Osteoblast (primary cell): ENCODE data around the gene TBC1D19. TPM values are rescaled to one million over a fixed set of nuclear protein-coding genes. Genes with fewer than 3 reads are reported as not detected.

Experiments
- DNase-seq: peaks from one replicate; pipeline ENCODE4 v3.0.0; 2011; ENCODE audit warnings: low spot score, mixed read lengths; ENCODE audit not compliant: insufficient read length; ENCODE audit errors: missing footprints
- H2AFZ ChIP-seq: 2 replicates; pipeline ENCODE4 v1.6.0; 2011; ENCODE audit warnings: mild to moderate bottlenecking, low read length
- H3K27ac ChIP-seq: 2 replicates; pipeline ENCODE4 v1.5.1; 2011; ENCODE audit warnings: mild to moderate bottlenecking, low read depth, low read length, moderate library complexity
- H3K27me3 ChIP-seq: 2 replicates; pipeline ENCODE4 v1.6.0; 2012; ENCODE audit warnings: mild to moderate bottlenecking, control low read depth, inconsistent platforms, low read length, moderate library complexity; ENCODE audit not compliant: insufficient read depth
- H3K36me3 ChIP-seq: 2 replicates; pipeline ENCODE4 v1.5.1; 2011; ENCODE audit warnings: mild to moderate bottlenecking, low read length, control low read depth, moderate library complexity; ENCODE audit not compliant: insufficient read depth
- H3K4me1 ChIP-seq: 2 replicates; pipeline ENCODE4 v1.5.1; 2011; ENCODE audit warnings: mild to moderate bottlenecking, low read length, control low read depth, moderate library complexity; ENCODE audit not compliant: insufficient read depth
- H3K4me2 ChIP-seq: 2 replicates; pipeline ENCODE4 v1.6.0; 2011; ENCODE audit warnings: mild to moderate bottlenecking, low read length; ENCODE audit not compliant: insufficient read depth
- H3K4me3 ChIP-seq: fragments of 200-600 bp; sonication (generic); 3 replicates; pipeline ENCODE4 v1.5.1; 2012; ENCODE audit warnings: mild to moderate bottlenecking, low read length, inconsistent platforms; ENCODE audit not compliant: insufficient read depth
- H3K79me2 ChIP-seq: 2 replicates; pipeline ENCODE4 v1.6.0; 2012; ENCODE audit warnings: mild to moderate bottlenecking, low read length, control low read depth, inconsistent platforms; ENCODE audit not compliant: insufficient read depth
- H3K9me3 ChIP-seq: 2 replicates; pipeline ENCODE4 v1.5.1; 2011; ENCODE audit warnings: low read depth, low read length, control low read depth
- H4K20me1 ChIP-seq: 2 replicates; pipeline ENCODE4 v1.6.0; 2012; ENCODE audit warnings: mild to moderate bottlenecking, low read length, control low read depth; ENCODE audit not compliant: insufficient read depth
- total RNA-seq: library from RNA; depleted of rRNA; stranded (reverse); fragments of >200 nt; gene quantifications from 2 replicates; pipeline ENCODE4 v1.2.3, GENCODE V29; 2012
- TF ChIP-seq, protein P1 (sequence below): IDR thresholded peaks from 2 replicates; pipeline ENCODE4 v1.5.1; 2011; ENCODE audit warnings: mild to moderate bottlenecking, low read depth, low read length, moderate library complexity; ENCODE audit errors: extremely low read depth

TBC1D19 gene
- total RNA-seq, 1 donor: 56.1 TPM

DNA sequence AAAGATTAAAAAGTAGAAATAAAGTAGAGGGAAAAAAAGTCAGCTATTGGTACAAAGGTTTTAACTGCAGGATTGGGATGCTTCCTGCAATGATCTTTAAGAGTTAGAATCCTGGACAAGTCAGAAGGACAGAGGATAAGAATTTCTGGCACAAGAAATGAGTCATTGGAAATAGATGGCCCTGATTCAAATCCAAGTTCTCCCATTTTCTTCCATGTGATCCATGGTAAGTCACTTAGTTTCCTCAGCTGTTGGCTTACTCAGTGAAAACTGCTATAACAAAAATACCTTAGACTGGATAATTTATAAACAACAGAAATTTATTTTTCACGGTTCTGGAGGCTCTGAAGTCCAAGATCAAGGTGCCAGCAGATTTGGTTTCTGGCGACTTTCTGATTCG is 13.3 kb upstream of the TBC1D19 start:
- H3K4me3 ChIP-seq: no peak overlapping the region
- TF ChIP-seq, protein P1, sequence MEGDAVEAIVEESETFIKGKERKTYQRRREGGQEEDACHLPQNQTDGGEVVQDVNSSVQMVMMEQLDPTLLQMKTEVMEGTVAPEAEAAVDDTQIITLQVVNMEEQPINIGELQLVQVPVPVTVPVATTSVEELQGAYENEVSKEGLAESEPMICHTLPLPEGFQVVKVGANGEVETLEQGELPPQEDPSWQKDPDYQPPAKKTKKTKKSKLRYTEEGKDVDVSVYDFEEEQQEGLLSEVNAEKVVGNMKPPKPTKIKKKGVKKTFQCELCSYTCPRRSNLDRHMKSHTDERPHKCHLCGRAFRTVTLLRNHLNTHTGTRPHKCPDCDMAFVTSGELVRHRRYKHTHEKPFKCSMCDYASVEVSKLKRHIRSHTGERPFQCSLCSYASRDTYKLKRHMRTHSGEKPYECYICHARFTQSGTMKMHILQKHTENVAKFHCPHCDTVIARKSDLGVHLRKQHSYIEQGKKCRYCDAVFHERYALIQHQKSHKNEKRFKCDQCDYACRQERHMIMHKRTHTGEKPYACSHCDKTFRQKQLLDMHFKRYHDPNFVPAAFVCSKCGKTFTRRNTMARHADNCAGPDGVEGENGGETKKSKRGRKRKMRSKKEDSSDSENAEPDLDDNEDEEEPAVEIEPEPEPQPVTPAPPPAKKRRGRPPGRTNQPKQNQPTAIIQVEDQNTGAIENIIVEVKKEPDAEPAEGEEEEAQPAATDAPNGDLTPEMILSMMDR: no peak
- no peaks in the 10 kb centered on the region for H4K20me1 ChIP-seq
- no peak for DNase-seq
- no peak overlapping the region for H3K4me2 ChIP-seq
- H3K9me3 ChIP-seq: no peaks in the 10 kb centered on the region
- no peaks in the 10 kb centered on the region for H3K36me3 ChIP-seq
- no peaks in the 10 kb centered on the region for H3K27me3 ChIP-seq
- no peak overlapping the region for H2AFZ ChIP-seq
- H3K27ac ChIP-seq: no peak overlapping the region
- peaks cover 31% of the 10 kb centered on the region for H3K4me1 ChIP-seq
- no peaks in the 10 kb centered on the region for H3K79me2 ChIP-seq

DNA sequence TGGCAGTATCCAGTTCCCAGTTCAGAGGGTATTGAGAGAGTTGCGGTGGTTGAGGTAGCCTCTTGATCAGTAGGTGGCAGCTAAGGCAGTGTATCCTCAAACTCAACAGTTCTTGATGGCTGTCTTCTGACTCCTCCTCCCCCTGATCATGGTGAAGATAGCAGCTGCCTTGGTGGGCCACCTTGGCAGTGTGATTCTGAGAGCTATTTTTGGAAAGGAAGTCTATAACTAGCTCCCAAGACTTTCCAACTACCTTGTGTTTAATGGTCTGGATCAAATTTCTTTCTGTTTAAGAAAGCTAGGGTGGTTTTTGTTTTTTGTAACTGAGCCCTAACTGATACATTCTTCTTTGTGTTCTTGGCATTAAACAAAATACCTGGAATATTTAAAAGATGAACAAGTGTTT is 10.5 kb upstream of the TBC1D19 start:
- Histone ChIP-seq H3K27me3 (no peaks in the 10 kb centered on the region), H2AFZ (peak overlapping the region; percentile 73), H3K4me1 (peaks cover 26% of the 10 kb centered on the region), H3K9me3 (no peaks in the 10 kb centered on the region), H3K79me2 (no peaks in the 10 kb centered on the region), H3K4me2 (no peak overlapping the region), H3K4me3 (no peak overlapping the region), H3K36me3 (no peaks in the 10 kb centered on the region), H3K27ac (no peak overlapping the region), H4K20me1 (no peaks in the 10 kb centered on the region)
- TF ChIP-seq, protein P1: no peak
- peak; percentile 64 for DNase-seq

GRCh38 chr4:26574563-26574962 is 9.3 kb upstream of the TBC1D19 start:
- peaks cover 21% of the 10 kb centered on the region for H3K4me1 ChIP-seq
- H3K4me2 ChIP-seq: no peak overlapping the region
- H2AFZ ChIP-seq: no peak overlapping the region
- H3K27me3 ChIP-seq: no peaks in the 10 kb centered on the region
- no peak overlapping the region for H3K4me3 ChIP-seq
- no peaks in the 10 kb centered on the region for H3K9me3 ChIP-seq
- DNase-seq: no peak
- H4K20me1 ChIP-seq: no peaks in the 10 kb centered on the region
- no peaks in the 10 kb centered on the region for H3K36me3 ChIP-seq
- H3K79me2 ChIP-seq: no peaks in the 10 kb centered on the region
- no peak overlapping the region for H3K27ac ChIP-seq
- TF ChIP-seq, protein P1: no peak

GRCh38 chr4:26576231-26576739 is 7.6 kb upstream of the TBC1D19 start:
- Histone ChIP-seq H3K27ac (no peak overlapping the region), H3K4me2 (peak overlapping the region; percentile 47)

More at GRCh38 chr4:26576231-26576739, 7.6 kb upstream of the TBC1D19 start:
- Histone ChIP-seq H3K79me2 (no peaks in the 10 kb centered on the region), H2AFZ (no peak overlapping the region), H3K4me3 (peak overlapping the region; percentile 13), H3K36me3 (no peaks in the 10 kb centered on the region), H3K4me1 (peaks cover 18% of the 10 kb centered on the region), H4K20me1 (no peaks in the 10 kb centered on the region), H3K9me3 (no peaks in the 10 kb centered on the region), H3K27me3 (no peaks in the 10 kb centered on the region)
- no peak for DNase-seq
- TF ChIP-seq, protein P1: no peak
